PC-9 (cell line): ENCODE measurements around the gene ACBD4. TPM values are rescaled to one million over a fixed set of nuclear protein-coding genes. Genes with fewer than 3 reads are reported as not detected.

Experiments used
- BruUV-seq: library from RNA; stranded (reverse); fragments of 400-500 nt; replicated peaks from 2 replicates; lab custom pipeline; 2021; lab: Mats Ljungman, UMichigan
- CTCF ChIA-PET: fragments of 300-600 bp; sonication (Branson Sonifier 250); formaldehyde crosslinking; loops from one replicate; lab custom pipeline; 2022; ENCODE audit warnings: antibody characterized with exemption; lab: Charles Lee
- POLR2A ChIA-PET: fragments of 300-600 bp; sonication (Branson Sonifier 250); formaldehyde crosslinking; loops from one replicate; lab custom pipeline; 2022; ENCODE audit warnings: antibody characterized with exemption; ENCODE audit not compliant: unreplicated experiment; lab: Charles Lee
- DNase-seq, 2 experiments: peaks; one replicate each; pipeline versions ENCODE4 v3.0.0 to v3.0.0-alpha.2; 2015 to 2022; ENCODE audit warnings: mixed read lengths in 1 of 2
- H2AFZ ChIP-seq: fragments of 200-600 bp; sonication (generic); 2 replicates; pipeline ENCODE4 v1.8.1; 2017; ENCODE audit warnings: antibody characterized with exemption
- H3F3A ChIP-seq: fragments of 200-600 bp; sonication (generic); 2 replicates; pipeline ENCODE4 v1.8.1; 2017; ENCODE audit warnings: antibody characterized with exemption, mild to moderate bottlenecking, low read depth; ENCODE audit not compliant: insufficient read depth
- H3K27ac ChIP-seq: fragments of 200-600 bp; sonication (generic); 2 replicates; pipeline ENCODE4 v1.6.1; 2016; ENCODE audit warnings: mixed run types
- H3K27me3 ChIP-seq: fragments of 200-600 bp; sonication (generic); 2 replicates; pipeline ENCODE4 v1.6.1; 2016; ENCODE audit warnings: low read depth, mixed run types; ENCODE audit not compliant: insufficient read depth
- H3K36me3 ChIP-seq: fragments of 200-600 bp; sonication (generic); 2 replicates; pipeline ENCODE4 v1.6.1; 2016; ENCODE audit warnings: low read depth, mixed run types
- H3K4me1 ChIP-seq: fragments of 200-600 bp; sonication (generic); replicated peaks from 2 replicates; pipeline ENCODE4 v1.6.1; 2016; ENCODE audit warnings: mixed run types; ENCODE audit not compliant: insufficient read depth
- H3K4me2 ChIP-seq: fragments of 200-600 bp; sonication (generic); 2 replicates; pipeline ENCODE4 v1.6.1; 2017; ENCODE audit warnings: mixed run types
- H3K4me3 ChIP-seq: fragments of 200-600 bp; sonication (generic); 2 replicates; pipeline ENCODE4 v1.6.1; 2016; ENCODE audit warnings: mixed run types
- H3K79me2 ChIP-seq: fragments of 200-600 bp; sonication (generic); 2 replicates; pipeline ENCODE4 v1.6.1; 2017; ENCODE audit warnings: low read depth, mixed run types
- H3K9me2 ChIP-seq: fragments of 200-600 bp; sonication (generic); 2 replicates; pipeline ENCODE4 v1.8.1; 2017; ENCODE audit warnings: mild to moderate bottlenecking; ENCODE audit not compliant: insufficient read depth
- H3K9me3 ChIP-seq: fragments of 200-600 bp; sonication (generic); 2 replicates; pipeline ENCODE4 v1.8.1; 2016; ENCODE audit warnings: low read depth; ENCODE audit not compliant: insufficient read depth
- H4K20me1 ChIP-seq: fragments of 200-600 bp; sonication (generic); 2 replicates; pipeline ENCODE4 v1.8.1; 2017; ENCODE audit not compliant: insufficient read depth
- EZH2 ChIP-seq: fragments of 200-600 bp; sonication (generic); IDR thresholded peaks from 2 replicates; pipeline ENCODE4 v1.8.0; 2017; ENCODE audit warnings: antibody characterized with exemption, low read depth
- intact Hi-C: fragments of 100-400 bp; cut with micrococcal nuclease; formaldehyde crosslinking; loops from one replicate; pipeline ENCODE4 v1.10.0; 2022; ENCODE audit not compliant: unreplicated experiment
- total RNA-seq: library from RNA; stranded (reverse); gene quantifications from 2 replicates; pipeline ENCODE4 v1.2.3, GENCODE V29; 2021
- TF ChIP-seq, protein P1 (sequence below): fragments of 200-600 bp; sonication (generic); conservative IDR thresholded peaks from 2 replicates; pipeline ENCODE4 v1.6.1; 2017; ENCODE audit warnings: mixed run types, antibody characterized with exemption, mild to moderate bottlenecking, moderate library complexity

ACBD4 gene
- total RNA-seq, 1 experiment from 2014 or later, result 14.6 TPM

DNA sequence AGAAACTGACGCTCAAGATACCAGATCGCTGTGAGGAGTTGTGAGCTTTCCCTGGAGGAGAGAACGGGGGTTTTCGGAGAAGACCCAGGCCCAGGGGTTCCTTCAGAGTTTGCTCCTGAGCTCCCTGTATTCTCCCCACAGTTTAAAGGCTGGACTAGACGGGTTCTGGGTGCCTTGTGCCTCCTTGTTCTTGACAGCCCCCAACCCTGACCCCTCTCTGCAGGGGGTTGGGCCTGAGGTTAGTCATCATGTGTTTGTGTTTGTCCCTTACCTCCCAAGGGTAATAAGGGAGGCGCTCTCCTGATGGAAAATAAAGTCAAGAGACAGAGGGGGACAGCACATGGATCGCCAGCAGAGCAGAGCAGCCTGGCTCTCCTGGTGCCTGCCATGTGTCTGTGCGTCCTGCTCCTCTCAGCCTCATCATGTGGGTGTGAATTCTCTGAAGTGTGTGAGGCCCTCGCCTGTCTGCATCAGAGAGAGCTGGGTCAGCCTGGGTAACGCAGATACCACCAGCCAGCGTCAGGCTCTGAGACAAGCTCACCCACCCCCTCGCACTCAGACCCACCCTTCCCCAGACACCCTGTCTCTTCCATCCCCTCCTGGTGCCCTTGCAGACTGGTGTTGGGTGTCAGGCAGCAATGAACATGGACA, 34.9 kb downstream of the ACBD4 start:
- Histone ChIP-seq H4K20me1 (no peaks in the 10 kb centered on the region), H3K79me2 (peaks cover 18% of the 10 kb centered on the region), H3K36me3 (no peaks in the 10 kb centered on the region; the same call in 1 of the 2 replicates), H2AFZ (no peak overlapping the region), H3K4me3 (peak overlapping the region; percentile 60; the same call in 1 of the 2 replicates), H3K4me2 (peak overlapping the region; percentile 94), H3K9me3 (no peaks in the 10 kb centered on the region), H3K9me2 (no peaks in the 10 kb centered on the region), H3F3A (peaks cover 74% of the 10 kb centered on the region), H3K27me3 (no peaks in the 10 kb centered on the region), H3K4me1 (peaks cover 76% of the 10 kb centered on the region), H3K27ac (peak overlapping the region; percentile 95)
- TF ChIP-seq EZH2, result no peak
- TF ChIP-seq, protein P1, sequence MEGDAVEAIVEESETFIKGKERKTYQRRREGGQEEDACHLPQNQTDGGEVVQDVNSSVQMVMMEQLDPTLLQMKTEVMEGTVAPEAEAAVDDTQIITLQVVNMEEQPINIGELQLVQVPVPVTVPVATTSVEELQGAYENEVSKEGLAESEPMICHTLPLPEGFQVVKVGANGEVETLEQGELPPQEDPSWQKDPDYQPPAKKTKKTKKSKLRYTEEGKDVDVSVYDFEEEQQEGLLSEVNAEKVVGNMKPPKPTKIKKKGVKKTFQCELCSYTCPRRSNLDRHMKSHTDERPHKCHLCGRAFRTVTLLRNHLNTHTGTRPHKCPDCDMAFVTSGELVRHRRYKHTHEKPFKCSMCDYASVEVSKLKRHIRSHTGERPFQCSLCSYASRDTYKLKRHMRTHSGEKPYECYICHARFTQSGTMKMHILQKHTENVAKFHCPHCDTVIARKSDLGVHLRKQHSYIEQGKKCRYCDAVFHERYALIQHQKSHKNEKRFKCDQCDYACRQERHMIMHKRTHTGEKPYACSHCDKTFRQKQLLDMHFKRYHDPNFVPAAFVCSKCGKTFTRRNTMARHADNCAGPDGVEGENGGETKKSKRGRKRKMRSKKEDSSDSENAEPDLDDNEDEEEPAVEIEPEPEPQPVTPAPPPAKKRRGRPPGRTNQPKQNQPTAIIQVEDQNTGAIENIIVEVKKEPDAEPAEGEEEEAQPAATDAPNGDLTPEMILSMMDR, result no peak
- no peak for DNase-seq
- intact Hi-C loops, result no loop called here
- ChIA-PET CTCF (interaction anchor here (0.6 to 0.9 kb wide), 3 partner anchors 11 to 35 kb away, joined by 4 to 5 read pairs (median 4); partner anchors contain the start of gene ACBD4), POLR2A (interaction anchor here (0.7 to 1.0 kb wide), 3 partner anchors 9 to 28 kb away, joined by 4 to 5 read pairs (median 5); partner anchors contain the start of gene HEXIM2)
- BruUV-seq, result TSS peak; percentile 58

DNA sequence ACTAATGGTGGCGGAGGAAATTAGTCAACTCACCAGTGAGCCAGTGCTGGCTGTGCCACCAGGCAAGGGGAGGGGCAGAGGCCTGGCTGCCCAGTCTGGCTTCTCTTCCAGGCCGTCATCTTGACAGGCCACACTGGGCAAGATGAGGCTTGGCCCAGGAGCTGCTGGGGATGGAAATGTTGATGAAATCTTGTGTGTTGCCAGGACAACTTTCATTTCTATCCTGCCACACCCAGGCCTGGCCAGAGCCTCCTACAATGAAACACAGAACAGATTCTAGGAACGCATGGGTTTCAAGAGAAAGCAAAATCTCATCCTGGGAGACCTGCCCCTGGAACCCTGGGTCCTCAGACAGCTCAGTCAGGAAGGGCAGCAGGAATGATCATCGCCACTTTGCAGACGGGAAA, 35.4 kb downstream of the ACBD4 start:
- intact Hi-C loops, result loop anchor here (1.0 kb wide), 2 partner anchors 10 to 26 kb away; partner anchors contain the start of gene HEXIM2
- peaks cover 79% of the 10 kb centered on the region for H3F3A ChIP-seq
- peaks cover 18% of the 10 kb centered on the region for H3K79me2 ChIP-seq
- ChIA-PET POLR2A (interaction anchor here (0.5 to 2.8 kb wide), 5 partner anchors 9 to 249 kb away, joined by 4 to 100 read pairs (median 5); partner anchors contain the start of gene HEXIM2), CTCF (interaction anchor here (0.6 to 1.0 kb wide), 5 partner anchors 12 to 36 kb away, joined by 3 to 8 read pairs (median 4); partner anchors contain the start of gene ACBD4)
- no peaks in the 10 kb centered on the region; the same call in 1 of the 2 replicates for H3K36me3 ChIP-seq
- DNase-seq, result peak; percentile 90 to 96
- H3K9me2 ChIP-seq, result no peaks in the 10 kb centered on the region
- no peak for TF ChIP-seq EZH2
- TF ChIP-seq, protein P1, result no peak
- H3K4me1 ChIP-seq, result peaks cover 81% of the 10 kb centered on the region
- peak overlapping the region; percentile 95 for H3K27ac ChIP-seq
- H3K27me3 ChIP-seq, result no peaks in the 10 kb centered on the region
- BruUV-seq, result no TSS peak
- H2AFZ ChIP-seq, result 0 out of 2 replicates have a peak overlapping the region, but pooled peaks have one; percentile 0
- peak overlapping the region; percentile 60; the same call in 1 of the 2 replicates for H3K4me3 ChIP-seq
- H4K20me1 ChIP-seq, result no peaks in the 10 kb centered on the region
- H3K9me3 ChIP-seq, result no peaks in the 10 kb centered on the region
- peak overlapping the region; percentile 94 for H3K4me2 ChIP-seq
